ENCODE data around the gene THBS2.

Gene THBS2

DNA sequence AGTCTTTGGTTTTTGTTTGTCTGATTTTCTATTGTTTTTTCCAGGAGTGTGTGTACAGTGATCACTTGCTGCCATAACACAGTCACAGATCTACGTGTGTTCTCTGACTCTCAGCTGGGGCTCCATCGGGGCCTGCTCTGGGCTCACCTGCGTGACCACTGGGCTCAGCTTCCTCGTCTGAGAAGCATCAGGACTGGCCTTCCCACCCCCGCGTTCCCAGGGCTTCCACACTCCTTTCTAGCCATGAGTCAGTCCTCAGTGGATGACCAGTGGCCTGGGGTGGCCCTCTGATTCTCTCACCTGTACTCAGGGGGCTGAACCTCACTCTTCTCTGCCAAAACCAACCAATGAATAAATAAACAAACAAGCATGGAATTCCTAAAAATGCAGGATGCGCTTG, 14.5 kb downstream of the THBS2 start:
- ChIA-PET POLR2A (no interaction called here), CTCF (interaction anchor here (1.6 kb wide), 1 partner anchor 12 kb away, joined by 4 read pairs; no protein-coding TSS in a partner anchor)
- no peak overlapping the region for H3K4me3 ChIP-seq (ENCODE audit: low read depth, low read length)
- no peak for DNase-seq (ENCODE audit: low read depth, low spot score)
- no peak for TF ChIP-seq CTCF (IDR thresholded peaks at IDR 0.05; ENCODE audit: insufficient read depth, low read length, missing control alignments)

DNA sequence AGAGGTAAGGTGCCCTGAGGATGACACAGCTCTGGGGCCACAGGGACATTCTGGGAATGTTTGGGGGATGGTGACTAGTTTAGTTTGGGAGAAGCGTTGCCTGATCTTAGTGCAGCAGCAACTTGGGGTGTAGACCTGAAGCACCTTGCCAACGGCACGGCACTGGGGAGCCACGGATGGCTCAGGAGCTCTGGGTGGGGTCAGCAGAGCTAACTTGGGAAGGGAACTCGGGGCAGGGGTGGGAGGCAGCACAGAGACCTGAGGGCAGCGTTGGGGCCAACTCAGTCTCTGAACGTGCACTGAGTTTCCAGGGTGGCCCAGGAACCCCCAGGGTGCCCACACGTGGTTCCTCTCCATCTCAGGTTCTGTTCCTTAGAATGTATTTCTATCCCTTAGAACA, 14.9 kb downstream of the THBS2 start:
- no peak overlapping the region for H3K4me3 ChIP-seq (ENCODE audit: low read depth, low read length)
- POLR2A ChIA-PET = no interaction called here
- DNase-seq (ENCODE audit: low read depth, low spot score) = no peak
- no peak for TF ChIP-seq CTCF (IDR thresholded peaks at IDR 0.05; ENCODE audit: insufficient read depth, low read length, missing control alignments)
- CTCF ChIA-PET = interaction anchor here (1.6 kb wide), 1 partner anchor 12 kb away, joined by 4 read pairs; no protein-coding TSS in a partner anchor

DNA sequence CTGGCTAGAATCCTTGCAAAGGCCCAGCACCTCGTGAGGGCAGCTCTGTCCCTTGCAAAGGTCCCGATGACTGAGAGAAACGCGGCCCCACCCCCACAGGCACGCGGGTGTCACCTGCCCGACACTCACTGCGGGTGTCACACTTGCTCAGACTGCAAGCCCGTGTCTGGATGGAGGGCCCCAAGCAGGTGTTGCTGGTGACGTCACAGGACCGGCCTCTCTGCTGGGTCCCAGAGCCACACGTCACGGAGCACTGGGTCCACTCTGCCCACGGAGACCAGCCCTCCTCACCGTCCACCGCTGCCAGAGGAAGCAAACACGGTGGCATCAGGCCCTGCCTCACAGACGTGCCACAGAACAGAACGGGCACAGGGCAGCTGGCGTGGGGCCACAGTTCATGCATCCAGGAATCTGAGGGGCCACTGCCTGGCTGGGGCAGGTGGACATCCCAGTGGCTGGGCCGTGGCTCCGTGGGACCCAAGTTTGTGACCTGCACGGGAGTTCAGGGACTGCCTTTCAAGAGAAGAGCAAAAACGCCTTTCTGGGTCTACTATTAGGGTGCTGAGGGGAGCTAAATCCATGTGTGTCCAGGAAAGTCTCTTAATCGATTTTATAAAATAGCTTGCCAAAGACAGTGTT, 16.0 kb downstream of the THBS2 start:
- no peak for TF ChIP-seq CTCF (IDR thresholded peaks at IDR 0.05; ENCODE audit: insufficient read depth, low read length, missing control alignments)
- ChIA-PET POLR2A (interaction anchor here (0.9 kb wide), 1 partner anchor 13 kb away, joined by 3 read pairs; no protein-coding TSS in a partner anchor), CTCF (interaction anchor here (0.7 to 1.6 kb wide), 3 partner anchors 9 to 281 kb away, joined by 3 to 4 read pairs (median 3); no protein-coding TSS in a partner anchor)
- H3K4me3 ChIP-seq (ENCODE audit: low read depth, low read length) = no peak overlapping the region
- no peak for DNase-seq (ENCODE audit: low read depth, low spot score)

DNA sequence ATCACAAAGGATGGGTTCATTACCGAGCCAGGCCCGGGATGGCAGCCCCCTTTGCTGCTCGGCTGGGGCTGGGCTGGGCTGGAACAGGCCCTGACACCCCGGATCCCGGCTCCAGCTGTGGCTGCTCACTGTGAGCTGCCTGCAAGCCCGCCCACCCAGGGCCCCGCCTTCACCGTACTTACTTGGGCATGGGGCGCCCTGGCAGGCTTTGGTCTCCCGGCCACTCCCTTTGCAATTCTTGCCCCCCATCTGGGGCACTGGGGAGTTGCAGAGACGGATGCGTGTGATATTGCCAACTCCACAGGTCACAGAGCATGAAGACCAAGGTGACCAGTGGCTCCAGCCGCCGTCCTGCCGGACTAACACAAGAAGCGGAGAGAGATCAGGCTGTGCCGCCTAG, 16.7 kb downstream of the THBS2 start:
- no peak for TF ChIP-seq CTCF (IDR thresholded peaks at IDR 0.05; ENCODE audit: insufficient read depth, low read length, missing control alignments)
- DNase-seq (ENCODE audit: low read depth, low spot score) = no peak
- POLR2A ChIA-PET = no interaction called here
- H3K4me3 ChIP-seq (ENCODE audit: low read depth, low read length) = no peak overlapping the region
- CTCF ChIA-PET = interaction anchor here (0.7 kb wide), 1 partner anchor 281 kb away, joined by 3 read pairs; no protein-coding TSS in a partner anchor

DNA sequence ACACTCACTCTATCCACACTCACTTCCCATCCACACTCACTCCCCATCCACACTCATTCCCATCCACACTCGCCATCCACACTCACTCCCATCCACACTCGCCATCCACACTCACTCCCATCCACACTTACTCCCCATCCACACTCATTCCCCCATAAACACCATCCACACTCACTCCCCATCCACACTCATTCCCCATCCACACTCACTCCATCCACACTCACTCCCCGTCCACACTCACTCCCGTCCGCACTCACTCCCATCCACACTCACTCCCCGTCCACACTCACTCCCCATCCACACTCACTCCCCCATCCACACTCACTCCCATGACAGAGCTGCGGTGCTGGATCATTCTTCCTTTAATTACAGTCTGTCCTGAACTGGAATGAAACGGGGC, 17.1 kb downstream of the THBS2 start:
- CTCF ChIA-PET = no interaction called here
- POLR2A ChIA-PET = no interaction called here
- H3K4me3 ChIP-seq (ENCODE audit: low read depth, low read length) = no peak overlapping the region
- TF ChIP-seq CTCF (IDR thresholded peaks at IDR 0.05; ENCODE audit: insufficient read depth, low read length, missing control alignments) = no peak
- no peak for DNase-seq (ENCODE audit: low read depth, low spot score)

GRCh38 chr6:169235286-169235685, 18.4 kb downstream of the THBS2 start:
- DNase-seq (ENCODE audit: low read depth, low spot score) = no peak
- CTCF ChIA-PET = no interaction called here
- POLR2A ChIA-PET = no interaction called here
- H3K4me3 ChIP-seq (ENCODE audit: low read depth, low read length) = no peak overlapping the region
- TF ChIP-seq CTCF (IDR thresholded peaks at IDR 0.05; ENCODE audit: insufficient read depth, low read length, missing control alignments) = no peak

All from AG04449 (cell line).